Adrenal gland (tissue), 5 donors: ENCODE data around the gene MKI67.

Source experiments
- POLR2A ChIP-seq, 2 donors: fragments of 450-650 bp; IDR thresholded peaks; one replicate each; pipeline ENCODE4 v1.6.1; 2017; ENCODE audit warnings: antibody characterized with exemption in 2 of 2, mild to moderate bottlenecking in 2 of 2, moderate library complexity in 1 of 2
- TF ChIP-seq, protein P1 (sequence below), 6 experiments: fragments of 450-650 bp in 4 of 6; fragments of 200-600 bp in 2 of 6; sonication (generic) in 1 of 6; IDR thresholded peaks; 1 replicate in 5 of 6; 2 replicates in 1 of 6; pipeline versions ENCODE4 v1.5.1 to v1.8.0; 2016 to 2021; ENCODE audit warnings: antibody characterized with exemption in 6 of 6, mild to moderate bottlenecking in 2 of 6, moderate library complexity in 1 of 6
- donor health status: DM: no; HTN: no; CAD: no.

DNA sequence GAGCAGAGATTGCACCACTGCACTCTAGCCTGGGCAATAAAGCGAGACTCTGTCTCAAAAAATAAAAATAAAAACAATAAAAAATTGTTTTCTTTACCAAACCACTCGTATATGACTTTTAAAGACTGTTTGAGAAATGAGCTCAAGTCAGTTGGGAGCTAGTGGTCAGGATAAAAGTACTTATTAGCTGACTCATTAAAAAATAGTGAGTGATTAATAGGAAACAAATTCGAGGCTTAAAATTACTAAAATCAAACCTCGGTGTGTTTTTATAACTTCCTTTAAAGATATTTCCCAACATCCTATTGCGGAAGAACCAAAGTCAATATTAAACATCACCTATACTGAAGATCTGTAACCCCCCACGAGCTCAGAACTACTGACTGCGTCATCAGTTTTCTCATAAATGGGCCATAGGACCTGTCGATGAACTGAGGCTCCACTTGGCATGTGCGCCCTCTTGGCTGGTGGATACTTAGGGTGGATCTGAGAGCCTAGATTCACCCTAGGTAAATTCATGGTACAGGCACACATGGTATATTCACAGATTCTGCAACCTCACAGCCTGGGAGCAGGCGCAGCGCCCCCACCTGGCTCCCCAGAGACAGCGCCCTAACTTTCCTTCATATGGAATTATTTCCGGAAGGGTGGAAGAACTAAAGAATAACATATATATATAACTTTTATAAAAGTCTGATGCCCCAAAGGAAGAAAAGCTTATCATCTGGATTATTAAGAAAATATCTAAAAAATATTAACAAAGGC lies 9.2 kb downstream of the MKI67 start:
- TF ChIP-seq, protein P1, sequence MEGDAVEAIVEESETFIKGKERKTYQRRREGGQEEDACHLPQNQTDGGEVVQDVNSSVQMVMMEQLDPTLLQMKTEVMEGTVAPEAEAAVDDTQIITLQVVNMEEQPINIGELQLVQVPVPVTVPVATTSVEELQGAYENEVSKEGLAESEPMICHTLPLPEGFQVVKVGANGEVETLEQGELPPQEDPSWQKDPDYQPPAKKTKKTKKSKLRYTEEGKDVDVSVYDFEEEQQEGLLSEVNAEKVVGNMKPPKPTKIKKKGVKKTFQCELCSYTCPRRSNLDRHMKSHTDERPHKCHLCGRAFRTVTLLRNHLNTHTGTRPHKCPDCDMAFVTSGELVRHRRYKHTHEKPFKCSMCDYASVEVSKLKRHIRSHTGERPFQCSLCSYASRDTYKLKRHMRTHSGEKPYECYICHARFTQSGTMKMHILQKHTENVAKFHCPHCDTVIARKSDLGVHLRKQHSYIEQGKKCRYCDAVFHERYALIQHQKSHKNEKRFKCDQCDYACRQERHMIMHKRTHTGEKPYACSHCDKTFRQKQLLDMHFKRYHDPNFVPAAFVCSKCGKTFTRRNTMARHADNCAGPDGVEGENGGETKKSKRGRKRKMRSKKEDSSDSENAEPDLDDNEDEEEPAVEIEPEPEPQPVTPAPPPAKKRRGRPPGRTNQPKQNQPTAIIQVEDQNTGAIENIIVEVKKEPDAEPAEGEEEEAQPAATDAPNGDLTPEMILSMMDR (IDR thresholded peaks at IDR 0.05) = no peak
- TF ChIP-seq POLR2A (IDR thresholded peaks at IDR 0.05) = no peak
